GM19025 (cell line): Measurements from ENCODE around the gene OR52W1.
"Not testable (repeated sequence)": the region's sequence is repeated elsewhere in the genome, so short reads cannot be mapped to it uniquely, and the experiment has no call there.

Experiments
- ATAC-seq: cut with Tn5 transposase; IDR thresholded peaks from one replicate; pipeline ENCODE4 v1.9.1; 2021; ENCODE audit warnings: mild to moderate bottlenecking, low read depth, moderate library complexity; ENCODE audit not compliant: unreplicated experiment

OR52W1 gene

GRCh38 chr11:6216501-6216900 lies 17.5 kb downstream of the OR52W1 start:
- ATAC-seq: no peak

DNA sequence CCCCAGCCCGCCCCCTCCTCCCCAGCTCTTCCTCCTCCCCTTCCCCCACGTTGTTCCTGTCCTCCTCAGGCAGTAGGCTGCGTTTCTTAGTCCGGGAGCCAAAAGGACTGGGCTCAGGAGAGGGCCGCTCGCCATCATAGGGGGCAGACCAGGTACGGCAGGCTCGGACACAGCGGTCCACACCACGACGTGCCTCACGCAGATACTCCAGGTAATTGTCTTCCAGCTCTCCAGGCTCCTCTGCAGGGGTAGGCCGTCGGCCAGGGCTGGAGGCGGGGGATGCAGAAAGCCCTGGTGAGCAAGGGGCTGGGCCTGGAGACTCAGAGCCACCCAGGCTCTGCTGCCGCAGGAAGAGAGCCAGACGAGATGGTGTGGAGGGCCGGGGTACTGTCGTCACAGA lies 18.7 kb downstream of the OR52W1 start:
- ATAC-seq: no peak

- ATAC-seq: no peak
Measured at GRCh38 chr11:6219359-6219758, 20.3 kb downstream of the OR52W1 start.

GRCh38 chr11:6223854-6224253 lies 24.8 kb downstream of the OR52W1 start:
- ATAC-seq: no peak

DNA sequence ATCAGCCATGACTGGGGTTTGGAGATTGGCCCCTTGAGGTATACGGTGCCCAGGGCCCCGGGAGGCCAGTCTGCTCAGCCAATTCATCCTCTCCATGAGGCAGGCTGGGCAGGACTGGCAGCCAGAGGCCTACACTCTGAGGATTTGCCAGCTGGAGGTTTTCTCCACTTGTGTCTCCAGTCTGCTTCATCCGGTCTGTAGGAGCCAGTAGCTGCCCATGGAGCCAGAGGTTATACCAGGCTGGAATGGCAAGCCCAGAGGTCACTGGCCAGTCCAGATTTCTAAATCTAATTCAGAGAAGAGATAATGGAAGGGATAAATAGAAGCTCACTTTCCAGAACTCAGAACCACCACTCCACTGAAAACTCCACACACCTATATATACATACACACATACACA lies 25.4 kb downstream of the OR52W1 start:
- no peak for ATAC-seq

DNA sequence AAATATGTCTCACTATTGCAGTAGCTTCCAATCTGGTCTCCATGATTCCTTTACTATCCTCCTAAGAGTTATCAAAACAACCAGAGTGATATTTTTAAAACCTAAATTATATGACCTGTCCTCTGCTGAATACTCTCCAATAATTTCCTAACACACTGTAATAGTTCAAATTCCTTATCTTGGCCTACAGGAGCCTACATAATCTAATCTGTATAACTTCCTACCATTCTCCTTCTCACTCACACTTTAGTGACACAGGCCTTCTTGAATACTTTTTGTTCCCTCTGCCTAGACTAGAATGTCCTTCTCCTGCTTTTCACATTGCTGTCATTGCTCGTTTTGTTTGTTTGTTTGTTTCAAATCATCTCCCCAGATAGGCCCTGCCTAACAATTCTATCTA lies 26.0 kb downstream of the OR52W1 start:
- no peak for ATAC-seq

DNA sequence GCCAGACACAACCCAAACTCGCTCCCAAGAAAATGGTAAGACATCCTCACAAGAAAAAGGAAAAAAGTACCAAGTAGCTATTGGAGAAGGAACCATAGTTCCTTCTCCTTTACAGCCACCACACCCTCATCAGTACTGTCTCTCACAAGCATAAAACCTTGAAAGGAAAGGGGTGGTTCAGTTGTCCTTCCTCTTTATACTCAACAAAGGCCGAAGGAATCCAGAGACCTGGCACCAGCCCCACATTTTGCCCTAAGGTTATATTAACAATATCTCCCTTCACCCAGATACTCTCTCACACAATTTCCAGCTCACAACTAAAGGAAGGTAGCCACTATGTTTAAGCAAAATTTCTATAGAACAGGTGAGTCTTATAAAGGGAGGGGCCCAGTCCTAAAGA lies 26.9 kb downstream of the OR52W1 start:
- ATAC-seq: no peak

- ATAC-seq: no peak
Measured at GRCh38 chr11:6228520-6228919, 29.5 kb downstream of the OR52W1 start.

DNA sequence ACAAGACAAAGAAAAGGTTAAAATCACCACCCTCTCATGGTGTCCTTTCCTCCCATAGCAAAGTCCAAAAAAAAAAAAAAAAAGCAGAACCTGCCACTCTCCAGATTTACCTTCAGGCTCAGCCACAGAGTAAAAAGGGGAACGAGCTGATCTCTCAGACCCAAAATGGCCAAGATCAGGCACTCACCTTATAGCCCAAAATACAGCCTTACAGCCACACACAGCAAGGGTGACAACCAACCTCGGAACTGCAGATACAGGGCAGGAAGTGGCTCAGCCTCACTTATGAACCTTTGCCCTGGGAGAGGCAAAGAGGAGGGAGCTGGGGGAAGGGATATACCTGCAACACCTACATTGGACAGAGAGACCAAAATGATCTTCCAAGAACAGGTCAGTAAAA lies 30.9 kb downstream of the OR52W1 start:
- ATAC-seq: no peak

GRCh38 chr11:6232899-6233298 lies 33.9 kb downstream of the OR52W1 start:
- ATAC-seq: no peak

GRCh38 chr11:6233984-6234386 lies 35.0 kb downstream of the OR52W1 start:
- ATAC-seq: no peak

DNA sequence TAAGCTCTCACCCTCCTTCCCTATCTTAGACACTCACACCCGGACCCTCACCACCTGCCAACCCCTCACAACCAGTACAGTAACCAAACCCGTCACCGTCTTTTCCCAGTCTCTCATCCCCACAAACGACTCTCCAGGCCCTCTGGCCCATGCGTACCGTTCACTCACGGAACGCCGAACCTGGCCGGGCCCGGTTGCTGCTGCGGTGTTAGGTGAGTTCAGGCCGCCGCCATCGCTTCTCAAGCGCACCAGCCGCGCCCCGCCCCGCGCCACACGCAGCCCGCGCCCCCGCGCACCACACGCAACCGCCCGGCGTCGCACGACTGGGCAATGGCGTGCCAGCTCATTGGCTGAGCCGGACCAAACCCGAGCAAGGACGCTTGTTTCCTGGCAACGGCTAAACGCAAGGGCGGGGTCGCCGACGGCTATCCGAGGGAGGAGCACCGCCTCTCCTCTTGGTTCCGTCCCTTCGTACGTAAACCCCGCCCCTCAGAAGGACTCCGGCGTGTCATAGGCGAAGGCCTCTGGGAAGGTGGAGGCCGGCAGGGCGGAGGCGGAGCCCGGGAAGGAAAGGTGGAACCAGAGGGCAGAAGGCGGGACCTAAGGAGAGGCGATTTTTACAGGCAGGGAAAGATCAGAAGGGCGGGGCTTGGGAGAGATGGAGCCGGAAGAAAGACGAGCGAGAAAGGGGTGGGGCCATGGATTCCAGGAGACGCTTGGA lies 35.5 kb downstream of the OR52W1 start, which contains the start of gene FHIP1B:
FHIP1B (minus strand) TSS at position 250 of the 721 bp plus-strand sequence. CDS start 10,120 bp downstream, outside the sequence.
- ATAC-seq: peak; percentile 96

- no peak for ATAC-seq
Measured at GRCh38 chr11:6237266-6237665, 38.2 kb downstream of the OR52W1 start.

DNA sequence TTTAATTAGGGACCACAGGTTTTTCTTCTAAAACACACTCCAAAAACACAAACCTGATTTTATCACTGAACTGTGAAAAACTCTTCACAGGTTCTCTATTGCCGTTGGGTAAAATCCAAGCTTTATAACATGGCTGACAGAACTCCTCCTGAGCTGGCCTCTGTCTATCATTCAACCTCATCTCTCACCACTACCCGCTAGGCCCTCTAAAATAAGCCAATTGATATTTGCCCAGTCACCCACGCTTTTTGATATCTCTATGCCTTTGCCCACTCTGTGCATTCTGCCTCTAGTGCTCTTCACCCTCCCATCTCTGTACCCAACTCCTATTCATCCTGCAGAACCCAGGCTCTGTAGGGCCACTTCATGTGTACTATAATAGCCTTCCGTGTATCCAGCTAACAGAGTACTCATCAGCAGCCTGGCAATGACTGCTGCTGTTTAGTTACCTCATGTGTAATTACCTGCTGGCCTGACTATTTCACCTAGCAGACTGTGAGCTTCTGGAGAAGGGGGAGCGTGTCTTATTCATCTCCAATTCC lies 38.8 kb downstream of the OR52W1 start:
- no peak for ATAC-seq

DNA sequence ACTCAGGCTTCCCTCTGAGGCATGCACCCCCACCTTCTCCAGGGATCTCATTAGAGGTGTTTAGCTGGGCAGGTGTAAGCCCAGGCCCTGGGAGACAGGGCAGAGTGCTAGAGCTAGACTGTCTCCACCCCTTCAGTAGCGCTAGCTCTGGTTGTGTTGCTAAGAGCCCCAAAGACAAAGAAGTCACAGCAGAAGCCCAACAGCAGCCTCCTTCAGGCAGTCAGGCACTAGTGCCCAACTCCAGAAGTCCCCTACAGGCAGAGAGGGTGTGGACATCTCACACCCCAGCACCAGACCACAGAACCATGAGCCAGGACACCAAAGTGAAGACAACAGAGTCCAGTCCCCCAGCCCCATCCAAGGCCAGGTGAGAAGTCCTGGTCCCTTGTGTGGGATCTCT lies 39.9 kb downstream of the OR52W1 start, which contains the start of gene CNGA4:
CNGA4 (plus strand) TSS at position 188 of the 400 bp plus-strand sequence; CDS start at position 306, 118 bp downstream.
- no peak for ATAC-seq

GRCh38 chr11:6240139-6240538 lies 41.1 kb downstream of the OR52W1 start:
- ATAC-seq: no peak

DNA sequence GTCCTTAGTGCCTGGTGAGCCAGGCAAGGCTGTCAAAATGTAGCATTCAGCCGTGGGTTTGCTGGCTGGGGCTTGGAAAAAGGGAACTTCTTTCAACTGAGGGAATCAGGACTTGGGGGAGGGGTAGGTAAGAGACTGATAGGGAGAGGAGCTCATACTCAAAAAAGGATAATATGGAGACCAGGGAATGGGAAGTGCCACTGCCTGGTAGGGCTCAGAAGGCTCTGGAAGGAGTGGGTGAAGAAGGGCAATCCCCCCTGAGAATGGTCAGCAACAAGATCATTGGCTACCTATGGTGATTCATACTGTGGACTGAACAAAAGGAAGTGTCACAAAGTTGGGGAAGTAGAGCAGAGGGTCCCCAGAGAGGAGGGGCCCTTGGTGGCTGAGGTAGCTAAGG lies 41.8 kb downstream of the OR52W1 start:
- ATAC-seq: no peak

GRCh38 chr11:6241316-6241715 lies 42.3 kb downstream of the OR52W1 start:
- ATAC-seq: no peak

GRCh38 chr11:6245536-6245935 lies 46.5 kb downstream of the OR52W1 start:
- ATAC-seq: no peak

- ATAC-seq: no peak
Measured at GRCh38 chr11:6248248-6248647, 49.2 kb downstream of the OR52W1 start.

- ATAC-seq: not testable (repeated sequence)
Measured at GRCh38 chr11:6248897-6249296, 49.9 kb downstream of the OR52W1 start.
